Endothelial cell (in vitro differentiated cells): Measurements from ENCODE around the gene JHY. TPM values are rescaled to one million over a fixed set of nuclear protein-coding genes. Genes with fewer than 3 reads are reported as not detected.

Source experiments
- DNase-seq: peaks from one replicate; pipeline ENCODE4 v3.0.0; 2021; ENCODE audit warnings: low spot score
- H3K27ac Mint-ChIP-seq: one replicate; pipeline ENCODE4 v1.8.0; 2021; ENCODE audit warnings: mixed read lengths, inconsistent platforms; ENCODE audit not compliant: unreplicated experiment
- H3K27me3 Mint-ChIP-seq: one replicate; pipeline ENCODE4 v1.8.0; 2021; ENCODE audit warnings: mild to moderate bottlenecking, moderate library complexity, mixed read lengths, inconsistent platforms; ENCODE audit not compliant: unreplicated experiment
- H3K36me3 Mint-ChIP-seq: one replicate; pipeline ENCODE4 v1.8.0; 2021; ENCODE audit warnings: mild to moderate bottlenecking, low read depth, mixed read lengths, inconsistent platforms; ENCODE audit not compliant: unreplicated experiment
- H3K4me1 Mint-ChIP-seq: one replicate; pipeline ENCODE4 v1.8.0; 2021; ENCODE audit warnings: mild to moderate bottlenecking, mixed read lengths, inconsistent platforms; ENCODE audit not compliant: unreplicated experiment
- H3K4me3 Mint-ChIP-seq: one replicate; pipeline ENCODE4 v1.8.0; 2021; ENCODE audit warnings: mild to moderate bottlenecking, mixed read lengths, inconsistent platforms; ENCODE audit not compliant: unreplicated experiment
- H3K9me3 Mint-ChIP-seq: one replicate; pipeline ENCODE4 v1.8.0; 2021; ENCODE audit warnings: mixed read lengths, inconsistent platforms; ENCODE audit not compliant: unreplicated experiment
- total RNA-seq: library from RNA; stranded (reverse); fragmentation: NEBNext Ultra II Directional; extraction: Animal tissue kit (Norgen Biotek cat#: 25700); gene quantifications from one replicate; pipeline ENCODE4 v1.2.1, GENCODE V29; 2021; ENCODE audit not compliant: unreplicated experiment
- TF ChIP-seq, protein P1 (sequence below): fragments of 200-600 bp; sonication (generic); IDR thresholded peaks from one replicate; pipeline ENCODE4 v1.5.0; 2021; ENCODE audit warnings: antibody characterized with exemption; ENCODE audit not compliant: unreplicated experiment

The JHY gene
- total RNA-seq, 1 donor from 2014 or later: 2.8 TPM

DNA sequence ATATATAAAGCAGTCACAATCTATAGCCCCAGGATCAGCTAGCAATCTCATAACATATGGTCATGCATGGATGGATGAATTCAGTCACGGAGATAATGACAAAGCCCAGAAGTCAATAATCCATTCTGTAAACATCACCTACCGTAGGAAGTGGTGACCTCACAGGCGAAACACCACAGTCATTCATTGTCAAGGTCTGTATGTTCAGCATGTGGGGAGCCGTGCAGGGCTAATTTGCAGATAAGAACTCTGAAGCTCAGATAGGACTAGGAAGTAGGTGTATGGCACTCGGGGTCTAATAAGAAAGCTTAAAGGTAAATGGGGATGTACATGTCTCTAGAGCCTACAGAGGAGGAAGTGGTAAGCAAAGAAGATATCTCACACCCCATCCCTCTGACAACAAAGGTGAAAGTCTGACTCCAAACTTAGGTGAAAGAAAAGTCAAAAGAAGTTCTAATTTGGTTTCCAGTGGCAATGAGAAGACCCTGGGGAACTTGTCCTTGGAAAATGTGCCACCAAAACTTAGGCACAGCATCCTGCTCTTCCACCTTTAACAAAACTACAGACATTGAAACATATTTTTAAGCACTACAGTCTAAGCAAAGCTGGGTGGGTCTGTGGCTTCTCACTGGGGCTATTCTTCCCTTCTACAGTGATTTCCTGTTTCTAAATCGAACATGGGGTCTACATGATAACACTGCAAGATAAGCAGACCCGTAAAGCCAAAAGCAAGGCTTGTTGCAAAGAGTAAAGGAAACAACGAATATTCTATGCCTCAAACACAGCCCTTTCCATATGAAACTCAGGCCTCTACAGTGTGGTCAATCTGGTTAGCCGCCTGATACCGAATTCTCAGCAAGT lies 39.0 kb upstream of the JHY start:
- Mint-ChIP-seq H3K27ac (no peak overlapping the region), H3K36me3 (no peaks in the 10 kb centered on the region), H3K27me3 (no peaks in the 10 kb centered on the region), H3K4me1 (peaks cover 3% of the 10 kb centered on the region), H3K9me3 (no peaks in the 10 kb centered on the region), H3K4me3 (no peak overlapping the region)
- TF ChIP-seq, protein P1, sequence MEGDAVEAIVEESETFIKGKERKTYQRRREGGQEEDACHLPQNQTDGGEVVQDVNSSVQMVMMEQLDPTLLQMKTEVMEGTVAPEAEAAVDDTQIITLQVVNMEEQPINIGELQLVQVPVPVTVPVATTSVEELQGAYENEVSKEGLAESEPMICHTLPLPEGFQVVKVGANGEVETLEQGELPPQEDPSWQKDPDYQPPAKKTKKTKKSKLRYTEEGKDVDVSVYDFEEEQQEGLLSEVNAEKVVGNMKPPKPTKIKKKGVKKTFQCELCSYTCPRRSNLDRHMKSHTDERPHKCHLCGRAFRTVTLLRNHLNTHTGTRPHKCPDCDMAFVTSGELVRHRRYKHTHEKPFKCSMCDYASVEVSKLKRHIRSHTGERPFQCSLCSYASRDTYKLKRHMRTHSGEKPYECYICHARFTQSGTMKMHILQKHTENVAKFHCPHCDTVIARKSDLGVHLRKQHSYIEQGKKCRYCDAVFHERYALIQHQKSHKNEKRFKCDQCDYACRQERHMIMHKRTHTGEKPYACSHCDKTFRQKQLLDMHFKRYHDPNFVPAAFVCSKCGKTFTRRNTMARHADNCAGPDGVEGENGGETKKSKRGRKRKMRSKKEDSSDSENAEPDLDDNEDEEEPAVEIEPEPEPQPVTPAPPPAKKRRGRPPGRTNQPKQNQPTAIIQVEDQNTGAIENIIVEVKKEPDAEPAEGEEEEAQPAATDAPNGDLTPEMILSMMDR: no peak
- no peak for DNase-seq

DNA sequence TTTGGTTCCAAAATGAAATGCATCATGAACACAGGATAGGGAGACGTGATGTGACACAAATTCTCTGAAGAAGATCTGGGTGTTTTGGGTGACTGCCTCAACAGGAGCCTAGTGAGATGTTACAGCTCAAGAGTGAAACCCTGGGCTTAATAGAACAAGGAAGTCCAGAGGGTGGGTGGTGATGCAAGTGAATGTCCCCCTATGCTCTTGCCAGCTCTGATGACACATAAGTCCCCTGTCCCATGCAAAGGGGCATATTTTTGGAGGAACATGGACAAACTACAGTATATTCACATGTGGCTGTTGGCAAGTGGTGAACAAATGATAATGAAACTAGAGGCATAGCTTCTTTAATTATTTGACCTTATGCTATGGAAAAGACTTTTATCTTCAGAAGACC lies 35.1 kb upstream of the JHY start:
- Mint-ChIP-seq H3K36me3 (no peaks in the 10 kb centered on the region), H3K4me3 (no peak overlapping the region), H3K27me3 (no peaks in the 10 kb centered on the region), H3K4me1 (peaks cover 5% of the 10 kb centered on the region), H3K27ac (no peak overlapping the region), H3K9me3 (no peaks in the 10 kb centered on the region)
- DNase-seq: no peak
- TF ChIP-seq, protein P1: no peak

DNA sequence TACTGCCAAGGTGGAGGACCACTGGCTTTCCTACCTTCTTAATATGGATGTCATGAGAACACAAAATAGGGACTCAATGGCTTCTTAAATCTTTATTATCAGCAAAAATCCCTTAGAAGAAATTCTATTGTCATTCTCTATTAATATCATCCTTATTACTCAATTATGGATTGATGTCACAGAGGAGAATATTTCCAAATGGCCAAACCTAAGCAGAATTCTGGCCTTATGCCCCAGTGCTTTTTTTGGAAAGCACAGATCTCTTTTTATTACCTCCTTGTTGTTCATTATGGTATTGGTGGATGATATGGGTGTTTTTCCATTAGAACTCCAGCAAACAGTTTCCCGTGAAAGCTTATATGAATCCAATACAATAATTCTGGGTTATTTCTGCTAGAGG lies 34.4 kb upstream of the JHY start:
- no peak for DNase-seq
- no peak overlapping the region for H3K4me3 Mint-ChIP-seq
- H3K9me3 Mint-ChIP-seq: no peaks in the 10 kb centered on the region
- H3K4me1 Mint-ChIP-seq: peaks cover 6% of the 10 kb centered on the region
- no peaks in the 10 kb centered on the region for H3K27me3 Mint-ChIP-seq
- H3K27ac Mint-ChIP-seq: no peak overlapping the region
- TF ChIP-seq, protein P1: no peak
- no peaks in the 10 kb centered on the region for H3K36me3 Mint-ChIP-seq

DNA sequence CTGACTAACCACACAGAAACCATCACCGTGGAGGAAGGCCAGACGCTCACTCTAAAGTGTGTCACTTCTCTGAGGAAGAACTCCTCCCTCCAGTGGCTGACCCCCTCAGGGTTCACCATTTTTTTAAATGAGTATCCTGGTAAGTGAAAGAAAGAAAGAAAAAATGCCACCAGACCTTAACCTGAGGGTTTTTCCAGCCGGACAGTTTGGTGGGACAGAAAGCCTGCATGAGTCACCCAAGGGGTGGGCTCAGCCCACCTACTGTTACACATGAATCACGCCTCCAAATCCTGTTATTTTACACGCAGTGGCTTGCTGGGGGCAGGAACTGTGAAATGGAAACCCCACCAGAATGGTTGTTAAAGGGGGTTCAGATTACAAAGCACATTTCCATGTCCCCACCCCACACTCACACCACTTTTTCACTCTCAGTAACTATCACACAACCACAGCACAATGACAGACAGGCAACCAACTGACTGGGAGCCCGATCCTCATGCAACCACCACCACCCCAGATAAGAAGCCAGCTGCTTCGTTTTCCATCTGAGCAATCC lies 32.4 kb upstream of the JHY start:
- H3K36me3 Mint-ChIP-seq: no peaks in the 10 kb centered on the region
- no peaks in the 10 kb centered on the region for H3K27me3 Mint-ChIP-seq
- H3K4me1 Mint-ChIP-seq: peaks cover 3% of the 10 kb centered on the region
- no peak for DNase-seq
- TF ChIP-seq, protein P1: no peak
- no peaks in the 10 kb centered on the region for H3K9me3 Mint-ChIP-seq
- H3K4me3 Mint-ChIP-seq: no peak overlapping the region
- H3K27ac Mint-ChIP-seq: no peak overlapping the region

DNA sequence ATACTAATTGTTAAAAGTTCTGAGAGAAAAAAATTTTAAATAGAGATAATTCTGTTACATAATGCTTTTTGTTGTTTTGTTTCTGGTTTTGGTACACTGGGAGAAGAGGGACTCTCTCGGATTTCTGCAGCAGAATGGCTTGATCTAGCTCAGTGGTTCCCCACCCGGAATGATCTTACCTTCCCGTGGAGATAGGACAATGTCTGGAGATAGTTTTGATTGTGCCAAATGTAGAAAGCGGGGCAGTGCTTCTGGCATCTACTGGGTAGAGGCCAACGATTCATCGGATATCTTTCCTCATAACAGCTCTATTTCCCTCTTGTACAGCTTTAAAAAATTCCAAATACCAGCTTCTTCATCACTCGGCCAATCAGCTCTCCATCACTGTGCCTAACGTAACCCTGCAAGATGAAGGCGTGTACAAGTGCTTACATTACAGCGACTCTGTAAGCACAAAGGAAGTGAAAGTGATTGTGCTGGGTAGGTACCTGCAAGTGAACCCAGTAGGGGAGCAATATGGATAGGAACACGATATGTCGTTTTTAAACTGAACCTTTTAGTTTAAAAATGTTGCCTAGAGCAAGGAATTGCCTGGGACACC lies 31.1 kb upstream of the JHY start:
- H3K27ac Mint-ChIP-seq: no peak overlapping the region
- H3K4me3 Mint-ChIP-seq: no peak overlapping the region
- DNase-seq: no peak
- TF ChIP-seq, protein P1: no peak
- H3K4me1 Mint-ChIP-seq: peaks cover 3% of the 10 kb centered on the region
- H3K27me3 Mint-ChIP-seq: no peaks in the 10 kb centered on the region
- no peaks in the 10 kb centered on the region for H3K9me3 Mint-ChIP-seq
- H3K36me3 Mint-ChIP-seq: no peaks in the 10 kb centered on the region
